NOMO-1 treated with DMSO at 0.1 percent for 48 hours (cell line): ENCODE results near the gene TNXB.
"Not testable (repeated sequence)": the region's sequence is repeated elsewhere in the genome, so short reads cannot be mapped to it uniquely, and the experiment has no call there.

Experiments
- DNase-seq: peaks from one replicate; lab custom pipeline; 2025; ENCODE audit not compliant: unreplicated experiment; lab: John Stamatoyannopoulos, UW

Gene TNXB

GRCh38 chr6:32005538-32005880 is 103.6 kb downstream of the TNXB start:
- not testable (repeated sequence) for DNase-seq

- not testable (repeated sequence) for DNase-seq
Observed at GRCh38 chr6:32004864-32005537, 104.1 kb downstream of the TNXB start.

GRCh38 chr6:32004393-32004792 is 104.7 kb downstream of the TNXB start:
- DNase-seq = not testable (repeated sequence)

GRCh38 chr6:32003301-32003700 is 105.8 kb downstream of the TNXB start:
- DNase-seq = not testable (repeated sequence)

- not testable (repeated sequence) for DNase-seq
Observed at GRCh38 chr6:32002546-32003268, 106.4 kb downstream of the TNXB start.

GRCh38 chr6:31996385-31996784 is 112.8 kb downstream of the TNXB start:
- not testable (repeated sequence) for DNase-seq

- DNase-seq = not testable (repeated sequence)
Observed at GRCh38 chr6:31994421-31994820, 114.7 kb downstream of the TNXB start.
